Smooth muscle cell (in vitro differentiated cells): ENCODE data around the gene ZBTB1. TPM values are rescaled to one million over a fixed set of nuclear protein-coding genes. Genes with fewer than 3 reads are reported as not detected.

ENCODE experiments used
- DNase-seq: peaks from one replicate; lab custom pipeline; 2025; ENCODE audit not compliant: unreplicated experiment; lab: John Stamatoyannopoulos, UW
- H2AFZ ChIP-seq: fragments of 200-600 bp; sonication (generic); 2 replicates; pipeline ENCODE4 v1.6.0; 2016; ENCODE audit warnings: antibody characterized with exemption, low read depth, mild to moderate bottlenecking
- H3F3A ChIP-seq: fragments of 200-600 bp; sonication (generic); 2 replicates; pipeline ENCODE4 v1.6.0; 2017; ENCODE audit warnings: antibody characterized with exemption, low read depth
- H3K27ac ChIP-seq: fragments of 200-600 bp; sonication (generic); 2 replicates; pipeline ENCODE4 v1.5.1; 2016; ENCODE audit warnings: low read depth, mild to moderate bottlenecking
- H3K27me3 ChIP-seq: fragments of 200-600 bp; sonication (generic); 2 replicates; pipeline ENCODE4 v1.6.1; 2016; ENCODE audit warnings: low read depth, mild to moderate bottlenecking
- H3K36me3 ChIP-seq: fragments of 200-600 bp; sonication (generic); 2 replicates; pipeline ENCODE4 v1.5.1; 2016; ENCODE audit warnings: low read depth
- H3K4me1 ChIP-seq: fragments of 200-600 bp; sonication (generic); 2 replicates; pipeline ENCODE4 v1.5.1; 2016; ENCODE audit warnings: low read depth
- H3K4me2 ChIP-seq: fragments of 200-600 bp; sonication (generic); 2 replicates; pipeline ENCODE4 v1.6.0; 2016; ENCODE audit warnings: mild to moderate bottlenecking
- H3K4me3 ChIP-seq: fragments of 200-600 bp; sonication (generic); 2 replicates; pipeline ENCODE4 v1.5.1; 2016; ENCODE audit warnings: mild to moderate bottlenecking
- H3K79me2 ChIP-seq: fragments of 200-600 bp; sonication (generic); 2 replicates; pipeline ENCODE4 v1.6.0; 2016; ENCODE audit warnings: low read depth, mild to moderate bottlenecking
- H3K9ac ChIP-seq: fragments of 200-600 bp; sonication (generic); 2 replicates; pipeline ENCODE4 v1.6.0; 2016; ENCODE audit warnings: low read depth
- H3K9me3 ChIP-seq: fragments of 200-600 bp; sonication (generic); replicated peaks from 2 replicates; pipeline ENCODE4 v1.5.1; 2016; ENCODE audit warnings: low read depth
- H4K20me1 ChIP-seq: fragments of 200-600 bp; sonication (generic); 2 replicates; pipeline ENCODE4 v1.6.0; 2016; ENCODE audit warnings: low read depth
- CTCF ChIP-seq: fragments of 200-600 bp; sonication (generic); IDR thresholded peaks from 2 replicates; pipeline ENCODE4 v1.5.1; 2017; ENCODE audit warnings: borderline replicate concordance, mild to moderate bottlenecking, antibody characterized with exemption; ENCODE audit not compliant: insufficient read depth, poor library complexity, severe bottlenecking
- WGBS: methylation state at CpG from one replicate; pipeline ENCODE4 v1.1.7; 2016; ENCODE audit warnings: low lambda C conversion rate; 5-methylcytosine and 5-hydroxymethylcytosine counted together
- polyA plus RNA-seq: library from polyadenylated mRNA; unstranded; fragments of >200 nt; fragmentation: Nextera tagmentation; extraction: Ambion mirVana; gene quantifications from 2 replicates; pipeline ENCODE4 v1.2.1, GENCODE V29; 2016
- total RNA-seq: library from RNA; depleted of rRNA; stranded (reverse); fragments of >200 nt; gene quantifications from 2 replicates; pipeline ENCODE4 v1.2.3, GENCODE V29; 2014

Gene ZBTB1
- total and polyA plus RNA-seq, 2 experiments from 2014 or later, result 41.3 to 82.9 TPM

- 98% methylated on average over 4 of the region's 4 CpGs for WGBS
- no peak overlapping the region for H3K4me2 ChIP-seq
- peaks cover 99% of the 10 kb centered on the region for H4K20me1 ChIP-seq
- DNase-seq, result no peak
- H3K79me2 ChIP-seq, result peaks cover 99% of the 10 kb centered on the region
- H3K4me3 ChIP-seq, result no peak overlapping the region
- no peaks in the 10 kb centered on the region for H3K36me3 ChIP-seq
- H3K9me3 ChIP-seq, result no peaks in the 10 kb centered on the region
- no peak for TF ChIP-seq CTCF
- H3K4me1 ChIP-seq, result no peaks in the 10 kb centered on the region
- no peak overlapping the region for H2AFZ ChIP-seq
- no peak overlapping the region for H3K9ac ChIP-seq
- peak overlapping the region; percentile 25 for H3K27ac ChIP-seq
- peaks cover 37% of the 10 kb centered on the region for H3F3A ChIP-seq
- H3K27me3 ChIP-seq, result no peaks in the 10 kb centered on the region
Observed at GRCh38 chr14:64518229-64518628, 13.7 kb downstream of the ZBTB1 start.

GRCh38 chr14:64520699-64521098 lies 16.1 kb downstream of the ZBTB1 start:
- Histone ChIP-seq H3K36me3 (peaks cover 5% of the 10 kb centered on the region), H4K20me1 (peaks cover 95% of the 10 kb centered on the region), H3K27me3 (no peaks in the 10 kb centered on the region), H3K9ac (no peak overlapping the region), H2AFZ (no peak overlapping the region), H3F3A (peaks cover 43% of the 10 kb centered on the region), H3K79me2 (peaks cover 98% of the 10 kb centered on the region), H3K9me3 (no peaks in the 10 kb centered on the region), H3K4me2 (no peak overlapping the region), H3K27ac (peak overlapping the region; percentile 43), H3K4me1 (no peaks in the 10 kb centered on the region), H3K4me3 (no peak overlapping the region)
- WGBS, result 92% methylated on average over 4 of the region's 4 CpGs
- TF ChIP-seq CTCF, result no peak
- DNase-seq, result no peak

- 89% methylated on average over 9 of the region's 9 CpGs for WGBS
- Histone ChIP-seq H3K27ac (peak overlapping the region; percentile 43), H3K9ac (no peak overlapping the region), H4K20me1 (peaks cover 74% of the 10 kb centered on the region), H3K79me2 (peaks cover 89% of the 10 kb centered on the region), H3K36me3 (peaks cover 5% of the 10 kb centered on the region), H2AFZ (no peak overlapping the region), H3K4me2 (peak overlapping the region; percentile 33), H3K4me1 (no peaks in the 10 kb centered on the region), H3F3A (peaks cover 40% of the 10 kb centered on the region), H3K9me3 (no peaks in the 10 kb centered on the region), H3K4me3 (no peak overlapping the region), H3K27me3 (no peaks in the 10 kb centered on the region)
- no peak for TF ChIP-seq CTCF
- DNase-seq, result no peak
Observed at GRCh38 chr14:64522591-64523355, 18.2 kb downstream of the ZBTB1 start.

- no peaks in the 10 kb centered on the region for H3K9me3 ChIP-seq
- H3K27me3 ChIP-seq, result no peaks in the 10 kb centered on the region
- no peak overlapping the region for H3K9ac ChIP-seq
- no peak overlapping the region for H3K4me2 ChIP-seq
- H2AFZ ChIP-seq, result no peak overlapping the region
- peaks cover 40% of the 10 kb centered on the region for H3F3A ChIP-seq
- WGBS, result 99% methylated on average over 2 of the region's 2 CpGs
- no peak for DNase-seq
- peaks cover 63% of the 10 kb centered on the region for H3K79me2 ChIP-seq
- no peak overlapping the region for H3K27ac ChIP-seq
- H3K4me3 ChIP-seq, result no peak overlapping the region
- H3K36me3 ChIP-seq, result peaks cover 5% of the 10 kb centered on the region
- H3K4me1 ChIP-seq, result no peaks in the 10 kb centered on the region
- H4K20me1 ChIP-seq, result peaks cover 58% of the 10 kb centered on the region
- no peak for TF ChIP-seq CTCF
Observed at GRCh38 chr14:64525354-64525753, 20.8 kb downstream of the ZBTB1 start.
